NCI-H345 (cell line): ENCODE measurements around the gene TNFRSF9.
"Not testable (repeated sequence)": the region's sequence is repeated elsewhere in the genome, so short reads cannot be mapped to it uniquely, and the experiment has no call there.

Source experiments
- DNase-seq: peaks from one replicate; lab custom pipeline; 2025; lab: John Stamatoyannopoulos, UW

Gene TNFRSF9

GRCh38 chr1:7940745-7941436 lies at the start of gene TNFRSF9:
Gene TNFRSF9 (minus strand): TSS chr1:7940839. CDS start chr1:7939994, 845 bp downstream.
- DNase-seq: no peak

- DNase-seq: no peak
These were observed 49.3 kb upstream of the TNFRSF9 start for GRCh38 chr1:7989762-7990428.

GRCh38 chr1:7988576-7988975 lies 47.9 kb upstream of the TNFRSF9 start:
- DNase-seq: no peak

GRCh38 chr1:7987528-7987927 lies 46.9 kb upstream of the TNFRSF9 start:
- no peak for DNase-seq

- DNase-seq: no peak
These were observed 45.4 kb upstream of the TNFRSF9 start for GRCh38 chr1:7985851-7986612.

- DNase-seq: no peak
These were observed 44.2 kb upstream of the TNFRSF9 start for GRCh38 chr1:7984811-7985210.

- no peak for DNase-seq
These were observed 42.6 kb upstream of the TNFRSF9 start for GRCh38 chr1:7983086-7983778.

- DNase-seq: no peak
These were observed 40.3 kb upstream of the TNFRSF9 start for GRCh38 chr1:7980984-7981383.

- DNase-seq: peak; percentile 46
These were observed 34.7 kb upstream of the TNFRSF9 start for GRCh38 chr1:7975212-7975865.

GRCh38 chr1:7973086-7973485 lies 32.4 kb upstream of the TNFRSF9 start:
- no peak for DNase-seq

GRCh38 chr1:7972285-7972684 lies 31.6 kb upstream of the TNFRSF9 start:
- DNase-seq: no peak

- DNase-seq: no peak
These were observed 30.4 kb upstream of the TNFRSF9 start for GRCh38 chr1:7971024-7971423.

- DNase-seq: no peak
These were observed 29.6 kb upstream of the TNFRSF9 start for GRCh38 chr1:7970246-7970645.

- DNase-seq: no peak
These were observed 27.0 kb upstream of the TNFRSF9 start for GRCh38 chr1:7967651-7968050.

- DNase-seq: peak; percentile 21
These were observed 26.6 kb upstream of the TNFRSF9 start for GRCh38 chr1:7967196-7967595.

- DNase-seq: no peak
These were observed 23.8 kb upstream of the TNFRSF9 start for GRCh38 chr1:7964476-7964875.

GRCh38 chr1:7963841-7964240 lies 23.2 kb upstream of the TNFRSF9 start:
- DNase-seq: not testable (repeated sequence)

- DNase-seq: not testable (repeated sequence)
These were observed 22.7 kb upstream of the TNFRSF9 start for GRCh38 chr1:7963378-7963730.

- no peak for DNase-seq
These were observed 22.2 kb upstream of the TNFRSF9 start for GRCh38 chr1:7962636-7963377.

- no peak for DNase-seq
These were observed 21.3 kb upstream of the TNFRSF9 start for GRCh38 chr1:7962014-7962335.
